Measurements from ENCODE around the gene ALKBH5.

Gene ALKBH5

GRCh38 chr17:18245038-18245776, 61.6 kb downstream of the ALKBH5 start:
- DNase-seq (ENCODE audit: low spot score): no peak
- no peak for TF ChIP-seq CTCF (IDR thresholded peaks at IDR 0.05; ENCODE audit: extremely low read depth, missing control alignments)

- no peak for DNase-seq (ENCODE audit: low spot score)
- no peak for TF ChIP-seq CTCF (IDR thresholded peaks at IDR 0.05; ENCODE audit: extremely low read depth, missing control alignments)
Measured at GRCh38 chr17:18246109-18246725, 62.6 kb downstream of the ALKBH5 start.

GRCh38 chr17:18246880-18247612, 63.4 kb downstream of the ALKBH5 start:
- peak; percentile 79 for DNase-seq (ENCODE audit: low spot score)
- no peak for TF ChIP-seq CTCF (IDR thresholded peaks at IDR 0.05; ENCODE audit: extremely low read depth, missing control alignments)

GRCh38 chr17:18247613-18248001, 64.0 kb downstream of the ALKBH5 start:
- no peak for TF ChIP-seq CTCF (IDR thresholded peaks at IDR 0.05; ENCODE audit: extremely low read depth, missing control alignments)
- no peak for DNase-seq (ENCODE audit: low spot score)

- DNase-seq (ENCODE audit: low spot score): peak; percentile 95
- TF ChIP-seq CTCF (IDR thresholded peaks at IDR 0.05; ENCODE audit: extremely low read depth, missing control alignments): peak; percentile 44
Measured at GRCh38 chr17:18248300-18248731, 64.7 kb downstream of the ALKBH5 start.

- TF ChIP-seq CTCF (IDR thresholded peaks at IDR 0.05; ENCODE audit: extremely low read depth, missing control alignments): no peak
- DNase-seq (ENCODE audit: low spot score): no peak
Measured at GRCh38 chr17:18248811-18249210, 65.2 kb downstream of the ALKBH5 start.

- no peak for TF ChIP-seq CTCF (IDR thresholded peaks at IDR 0.05; ENCODE audit: extremely low read depth, missing control alignments)
- DNase-seq (ENCODE audit: low spot score): no peak
Measured at GRCh38 chr17:18250259-18250658, 66.6 kb downstream of the ALKBH5 start.

All from GM20000 (cell line).